Right ventricle myocardium inferior (tissue), 1 donor: ENCODE results near the gene NCAPD2. TPM values are rescaled to one million over a fixed set of nuclear protein-coding genes. Genes with fewer than 3 reads are reported as not detected.
"Not testable (repeated sequence)": the region's sequence is repeated elsewhere in the genome, so short reads cannot be mapped to it uniquely, and the experiment has no call there.

Source experiments
- ATAC-seq: fragments of 200-7000 bp; cut with Tn5 transposase; one replicate; pipeline ENCODE4 v1.9.1; 2020; ENCODE audit warnings: mild to moderate bottlenecking, moderate library complexity
- DNase-seq: peaks from one replicate; pipeline ENCODE4 v3.0.0; 2021; ENCODE audit errors: missing footprints
- intact Hi-C: fragments of 100-400 bp; cut with DNase I; formaldehyde crosslinking; loops from one replicate; pipeline ENCODE4 v1.11.0; 2022
- total RNA-seq: library from RNA; stranded (reverse); fragmentation: NEBNext Ultra II Directional; extraction: Animal tissue kit (Norgen Biotek cat#: 25700); gene quantifications from one replicate; pipeline ENCODE4 v1.2.1, GENCODE V29; 2021
- donor health status: DM: no; HTN: yes; CAD: no; lungs with severe emphysema.

NCAPD2 gene
- total RNA-seq, 1 donor from 2014 or later, result 11.6 TPM

DNA sequence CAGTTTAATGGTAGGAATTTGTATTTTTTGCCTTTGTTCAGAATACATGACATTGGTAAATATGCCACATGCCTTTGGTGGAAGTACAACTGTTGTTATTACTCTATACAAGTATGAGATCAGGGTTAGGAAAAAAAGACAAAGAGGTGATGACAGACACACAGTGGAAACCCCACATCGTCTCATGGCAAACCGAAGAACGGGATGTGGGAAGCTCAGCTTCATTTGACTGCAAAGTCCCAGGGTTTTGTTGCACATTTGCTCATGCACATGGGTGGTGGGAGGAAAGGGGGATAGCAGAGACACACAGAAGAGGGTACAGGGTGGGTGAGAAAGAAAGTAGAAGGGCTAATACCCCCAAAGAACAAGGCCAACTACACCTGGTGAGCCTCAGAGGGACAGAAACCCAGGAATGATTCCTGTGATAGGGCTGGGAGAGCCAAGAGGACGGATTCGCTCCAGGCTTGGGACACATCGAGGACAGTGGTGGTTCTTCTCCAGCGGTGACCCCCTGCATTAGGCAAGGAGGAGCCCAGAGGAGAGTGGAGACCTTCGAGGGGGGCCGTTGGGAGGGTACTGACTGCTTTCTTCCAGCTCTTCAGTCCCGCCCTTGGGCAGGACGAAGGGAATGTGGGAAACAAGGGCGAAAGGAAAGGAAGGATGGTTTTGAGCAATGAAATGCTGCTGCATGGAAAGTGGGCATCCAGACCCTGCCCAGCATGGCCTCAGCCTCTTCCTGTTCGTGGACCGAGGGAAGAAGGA lies 31.5 kb upstream of the NCAPD2 start:
- intact Hi-C loops, result no loop called here
- ATAC-seq (no peak), DNase-seq (no peak)

DNA sequence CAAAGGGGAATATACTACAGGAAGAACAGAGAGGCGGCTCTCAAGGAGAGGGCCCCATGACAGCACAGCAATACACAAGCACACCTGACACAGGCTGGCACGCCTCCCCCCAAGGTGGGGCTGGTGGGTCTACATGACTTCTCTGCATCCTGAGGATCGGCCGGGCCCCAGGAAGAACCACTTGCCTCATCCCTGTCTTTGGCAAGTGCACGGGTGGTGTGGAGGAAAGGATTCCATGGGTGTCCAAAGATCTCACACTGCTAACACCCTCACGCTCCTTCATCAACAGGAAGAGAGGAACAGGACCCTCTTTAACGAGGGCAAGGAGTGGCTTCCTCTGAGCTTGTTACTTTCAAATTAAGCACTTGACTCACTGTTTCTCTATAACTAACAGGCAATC lies 30.7 kb upstream of the NCAPD2 start:
- DNase-seq (no peak), ATAC-seq (no peak)
- intact Hi-C loops, result no loop called here

DNA sequence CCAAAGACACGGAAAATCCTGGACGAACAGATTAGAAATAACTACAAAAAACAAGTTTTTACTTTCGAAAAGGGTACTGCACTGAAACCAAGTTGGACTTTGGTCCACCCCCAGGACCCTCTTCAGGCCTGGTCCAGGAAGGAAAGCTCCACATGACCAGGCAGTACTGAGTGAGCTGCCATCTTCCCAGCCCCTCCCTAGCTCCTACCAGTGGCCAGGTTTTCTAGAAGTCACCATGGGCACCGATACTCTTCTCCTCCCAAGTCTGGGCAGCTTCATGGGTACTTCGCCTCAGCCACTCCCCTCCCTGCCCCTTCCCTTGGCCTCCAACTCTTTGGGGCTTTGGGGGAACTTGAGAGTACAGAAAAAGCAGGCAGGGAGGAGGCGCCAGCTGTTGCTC lies 30.0 kb upstream of the NCAPD2 start:
- ATAC-seq (no peak), DNase-seq (no peak)
- intact Hi-C loops, result no loop called here

DNA sequence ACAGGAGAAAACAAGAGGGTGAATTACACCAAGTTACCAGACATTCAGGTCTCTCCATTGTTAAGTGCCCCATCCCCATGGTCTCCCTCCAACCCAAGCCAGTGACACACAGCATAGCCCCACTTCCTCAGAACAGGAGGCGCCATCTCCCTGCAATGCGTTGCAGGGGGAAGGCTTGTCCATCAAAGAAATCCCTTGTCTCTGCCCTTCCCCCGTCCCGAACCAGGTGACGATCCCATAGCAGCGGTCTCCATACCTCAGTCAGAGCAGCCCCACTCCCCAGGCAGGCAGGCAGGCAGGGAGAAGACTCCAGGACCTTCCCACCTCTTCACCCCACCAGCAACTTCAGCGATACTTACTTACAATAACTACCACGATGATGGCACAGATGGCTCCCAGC lies 29.4 kb upstream of the NCAPD2 start:
- DNase-seq (no peak), ATAC-seq (no peak)
- intact Hi-C loops, result no loop called here

DNA sequence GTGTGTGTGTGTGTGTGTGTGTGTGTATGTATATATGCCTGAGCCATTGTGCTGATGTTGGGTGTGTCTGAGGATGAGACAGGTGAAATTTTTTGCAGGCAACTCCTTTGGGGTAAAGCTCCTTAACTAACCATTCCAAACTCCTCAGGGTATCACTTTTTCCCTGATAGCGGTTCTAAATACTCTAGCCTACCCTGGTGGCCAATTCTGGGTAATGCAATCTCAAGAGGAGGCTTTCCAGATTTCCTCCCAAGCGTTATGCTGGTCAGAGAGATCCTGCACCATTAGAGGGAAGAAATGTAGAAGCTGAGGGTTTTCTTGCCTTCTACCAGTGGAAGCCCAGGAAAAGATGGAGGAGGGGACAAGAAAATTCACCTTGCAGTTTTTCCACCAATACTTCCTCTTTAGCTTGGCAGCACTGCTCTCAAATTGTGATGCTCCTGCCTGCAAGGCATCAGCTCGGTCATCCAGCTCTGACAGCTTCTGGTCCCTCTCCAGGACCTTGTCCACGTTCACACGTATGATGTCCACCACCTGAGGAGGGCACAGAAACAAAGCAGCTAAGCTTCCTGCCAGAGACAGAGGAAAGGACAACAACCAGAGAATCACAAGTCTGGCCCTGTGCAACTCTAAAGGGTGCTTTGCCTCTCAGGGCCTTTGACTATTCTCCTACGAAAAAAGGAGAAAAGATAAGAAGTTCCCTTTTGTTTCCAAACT lies 28.3 kb upstream of the NCAPD2 start:
- intact Hi-C loops, result loop anchor here (1.0 kb wide), 1 partner anchor 42 kb away; no protein-coding TSS in a partner anchor
- DNase-seq (no peak), ATAC-seq (no peak)

DNA sequence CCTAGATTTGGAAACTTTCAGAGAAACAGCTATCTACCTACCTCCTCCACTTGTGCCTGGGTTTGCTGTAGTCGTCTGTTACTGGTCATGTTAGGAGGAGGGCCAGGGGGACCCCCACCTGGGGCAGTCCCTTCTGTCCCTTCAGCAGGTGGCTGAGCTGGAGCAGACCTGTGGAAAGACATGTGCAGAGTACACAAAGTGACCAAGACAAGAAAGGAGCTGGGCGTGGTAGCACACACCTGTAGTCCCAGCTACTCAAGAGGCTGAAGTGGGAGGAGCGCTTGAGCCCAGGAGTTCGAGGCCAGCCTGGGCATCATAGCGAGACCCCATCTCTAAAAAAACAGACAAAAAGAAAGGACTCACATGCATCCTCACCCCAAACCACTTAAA lies 27.7 kb upstream of the NCAPD2 start:
- intact Hi-C loops, result no loop called here
- ATAC-seq, result no peak
- DNase-seq, result no peak

DNA sequence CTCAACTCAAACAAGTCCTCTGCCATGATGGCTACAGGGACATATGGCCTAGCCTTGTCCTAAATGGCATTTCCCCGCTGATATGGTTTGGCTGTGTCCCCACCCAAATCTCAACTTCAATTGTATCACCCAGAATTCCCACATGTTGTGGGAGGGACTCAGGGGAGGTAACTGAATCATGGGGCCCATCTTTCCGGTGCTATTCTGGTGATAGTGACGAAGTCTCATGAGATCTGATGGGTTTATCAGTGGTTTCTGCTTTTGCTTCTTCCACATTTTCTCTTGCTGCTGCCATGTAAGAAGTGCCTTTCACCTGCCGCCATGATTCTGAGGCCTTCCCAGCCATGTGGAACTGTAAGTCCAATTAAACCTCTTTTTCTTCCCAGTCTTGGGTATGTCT lies 27.2 kb upstream of the NCAPD2 start:
- DNase-seq, intact Hi-C loops, ATAC-seq: not testable (repeated sequence)

DNA sequence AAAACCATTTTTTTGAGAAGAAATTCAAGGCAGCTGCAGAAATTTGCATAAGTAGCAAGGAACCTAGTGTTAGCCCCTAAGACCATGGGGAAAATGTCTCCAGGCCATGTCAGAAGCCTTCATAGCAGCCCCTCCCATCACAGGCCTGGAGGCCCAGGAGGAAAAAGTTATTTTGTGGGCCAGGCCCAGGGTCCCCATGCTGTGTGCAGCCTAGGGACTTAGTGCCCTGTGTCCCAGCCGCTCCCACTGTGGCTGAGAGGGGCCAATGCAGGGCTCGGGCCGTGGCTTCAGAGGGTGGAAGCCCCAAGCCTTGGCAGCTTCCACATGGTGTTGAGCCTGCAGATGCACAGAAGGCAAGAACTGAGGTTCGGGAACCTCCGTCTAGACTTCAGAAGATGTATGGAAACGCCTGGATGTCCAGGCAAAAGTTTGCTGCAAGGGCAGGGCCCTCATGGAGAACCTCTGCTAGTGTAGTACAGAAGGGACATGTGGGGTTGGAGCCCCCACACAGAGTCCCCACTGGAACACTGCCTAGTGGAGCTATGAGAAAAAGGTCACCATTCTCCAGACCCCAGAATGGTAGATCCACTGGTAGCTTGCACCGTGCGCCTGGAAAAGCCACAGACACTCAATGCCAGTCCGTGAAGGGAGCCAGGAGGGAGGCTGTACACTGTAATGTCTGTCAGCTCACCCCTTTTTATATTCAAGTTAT lies 26.2 kb upstream of the NCAPD2 start:
- DNase-seq, ATAC-seq, intact Hi-C loops: not testable (repeated sequence)

DNA sequence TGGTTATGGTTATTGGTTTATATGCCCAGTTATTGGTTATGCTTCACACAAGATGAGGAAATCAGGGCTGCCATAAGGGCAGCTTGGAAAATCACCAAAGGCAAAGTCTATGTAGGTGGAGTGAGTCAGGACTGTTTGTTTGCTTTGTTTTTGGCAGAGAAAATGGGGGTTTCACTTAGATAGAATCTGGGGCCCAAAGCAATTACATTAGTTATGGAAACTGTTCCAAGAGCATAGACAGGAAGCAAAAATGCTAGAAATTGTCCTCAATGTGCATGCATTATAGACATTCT lies 25.7 kb upstream of the NCAPD2 start:
- intact Hi-C loops, result no loop called here
- ATAC-seq (no peak), DNase-seq (no peak)

DNA sequence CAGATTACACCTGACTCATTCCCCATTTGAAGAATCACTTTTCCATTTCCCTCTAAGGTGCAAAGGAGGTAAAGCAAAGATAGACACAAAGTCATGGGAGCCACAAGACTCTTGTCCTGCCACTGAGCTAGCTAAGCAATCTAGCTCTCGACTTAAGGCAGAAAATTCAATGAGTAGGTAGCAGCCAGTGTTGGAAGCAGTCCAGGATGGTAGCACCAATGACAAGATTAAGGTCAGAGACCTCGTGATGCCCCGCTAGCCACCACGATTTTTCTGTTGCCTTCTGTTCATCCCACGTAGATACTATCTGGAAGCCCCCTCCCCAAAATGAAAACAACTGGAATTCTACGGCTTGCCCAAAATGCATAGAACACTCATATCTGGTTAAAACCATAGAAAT lies 24.8 kb upstream of the NCAPD2 start:
- intact Hi-C loops, result no loop called here
- ATAC-seq, result no peak
- no peak for DNase-seq

DNA sequence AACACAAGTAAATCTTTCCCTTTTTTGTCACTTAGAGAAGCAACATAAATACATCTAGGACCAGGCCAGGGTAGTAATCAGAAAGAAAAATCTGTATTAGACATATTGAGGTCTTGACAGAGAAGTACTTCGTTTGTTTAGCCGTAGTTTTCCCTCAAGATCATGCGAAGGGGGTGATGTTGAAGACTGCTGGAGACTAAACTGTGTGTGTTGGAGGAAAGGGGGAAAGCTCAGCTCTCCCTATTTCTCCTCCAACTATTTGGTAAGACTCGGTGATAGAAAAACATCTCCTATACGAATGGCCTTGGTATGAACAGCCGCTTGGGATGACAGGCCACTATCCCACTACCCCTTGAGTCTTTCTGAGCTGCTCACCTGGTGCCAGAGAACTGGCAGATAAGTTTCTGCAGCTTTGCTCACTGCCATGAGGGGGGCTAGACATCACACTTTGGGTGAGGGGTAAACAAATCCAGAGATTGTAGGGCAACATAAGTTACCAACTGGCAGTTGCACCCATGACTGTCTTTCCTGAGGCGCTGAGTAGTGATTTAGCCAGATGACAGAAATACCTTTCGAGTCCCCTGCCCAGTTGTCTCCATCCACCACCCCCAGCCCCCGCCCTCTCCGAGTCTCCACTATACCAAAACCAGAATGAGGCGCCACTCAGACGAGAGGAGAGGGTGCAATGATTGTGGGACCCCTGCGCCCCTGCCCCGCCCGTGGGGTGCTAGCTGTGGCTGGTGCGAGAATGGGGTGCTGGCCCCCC lies 24.1 kb upstream of the NCAPD2 start:
- DNase-seq (no peak), ATAC-seq (no peak)
- intact Hi-C loops, result loop anchor here (1.0 to 5.0 kb wide), 4 partner anchors 17 to 132 kb away; partner anchors contain the start of genes MRPL51 and TAPBPL

DNA sequence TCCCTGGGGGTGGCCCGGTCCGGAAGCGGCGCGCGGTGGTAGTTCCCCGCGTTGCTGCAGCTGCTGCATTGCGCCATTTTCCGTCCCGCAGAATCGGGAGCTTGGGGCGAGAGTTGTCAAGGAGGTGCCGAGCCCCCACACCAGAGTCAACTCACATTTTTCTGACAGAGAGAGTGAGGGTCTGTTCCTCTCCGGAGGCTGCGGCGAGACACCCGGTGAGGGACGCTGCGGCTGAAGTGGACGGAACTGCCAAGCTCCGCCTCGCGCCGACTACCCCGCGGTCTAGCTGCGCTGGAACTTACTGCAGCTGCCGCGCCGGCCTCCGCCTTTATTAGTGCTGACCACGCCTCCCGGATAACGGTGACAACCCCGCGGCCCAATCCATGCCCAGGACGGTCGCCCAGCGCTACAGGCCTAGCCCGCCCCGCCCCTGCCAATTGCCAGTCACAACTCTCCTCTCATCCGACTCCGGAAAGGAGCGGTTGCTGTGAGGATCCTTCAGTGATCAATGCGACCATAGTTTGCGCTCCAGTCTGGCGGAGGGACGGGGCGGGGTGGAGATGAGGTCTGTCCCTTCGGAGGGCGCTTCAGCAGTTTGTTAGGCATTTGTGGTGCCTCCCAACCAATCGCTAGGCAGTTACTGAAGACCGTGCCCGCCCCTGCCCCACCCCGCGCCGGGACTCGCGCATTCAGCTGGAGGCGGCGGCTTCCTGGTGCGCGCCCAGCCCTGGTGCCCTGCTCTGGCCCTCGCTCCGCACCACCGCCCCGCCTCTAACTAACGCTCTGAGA lies 23.3 kb upstream of the NCAPD2 start, which contains the start of gene VAMP1:
VAMP1 (minus strand) TSS at position 303 of the 789 bp plus-strand sequence; CDS start at position 157, 146 bp downstream.
- ATAC-seq, result peak; percentile 97
- intact Hi-C loops, result loop anchor here (1.0 to 5.0 kb wide), 5 partner anchors 18 to 147 kb away; partner anchors contain the start of genes MRPL51 and TAPBPL
- peak; percentile 99 for DNase-seq

DNA sequence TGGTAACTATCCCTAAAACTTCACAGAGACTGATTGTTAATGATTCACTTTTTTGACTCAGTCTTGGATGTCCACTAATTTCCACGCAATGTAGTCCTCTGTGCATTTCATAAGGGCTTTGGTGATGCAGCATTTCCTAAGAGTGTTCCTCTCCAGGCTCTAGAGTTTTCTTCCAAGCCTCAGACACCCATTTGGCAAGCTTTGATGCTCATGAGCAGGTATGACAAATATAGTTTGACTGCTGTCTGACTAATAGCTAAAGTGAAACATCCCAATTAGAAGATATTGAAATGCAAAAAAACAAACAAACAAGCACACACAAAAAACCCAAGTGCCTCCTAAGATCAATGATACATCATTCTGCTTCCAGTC lies 21.9 kb upstream of the NCAPD2 start:
- ATAC-seq (no peak), DNase-seq (no peak)
- intact Hi-C loops, result loop anchor here (1.0 to 5.0 kb wide), 3 partner anchors 19 to 149 kb away; partner anchors contain the start of gene TAPBPL

DNA sequence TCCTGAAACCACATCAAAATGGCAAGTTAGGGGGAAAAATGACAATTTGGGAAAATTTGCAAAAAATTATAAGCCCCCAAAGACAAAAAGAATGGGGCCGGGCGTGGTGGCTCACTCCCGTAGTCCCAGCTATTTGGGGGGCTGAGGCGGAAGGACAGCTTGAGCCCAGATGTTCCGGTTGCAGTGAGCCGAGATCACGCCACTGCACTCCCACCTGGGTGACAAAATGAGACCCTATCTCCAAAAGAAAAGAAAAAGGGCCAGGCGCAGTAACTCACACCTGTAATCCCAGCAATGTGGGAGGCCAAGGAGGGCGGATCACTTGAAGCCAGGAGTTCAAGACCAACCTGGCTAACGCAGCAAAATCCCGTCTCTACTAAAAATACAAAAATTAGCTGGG lies 21.4 kb upstream of the NCAPD2 start:
- no peak for ATAC-seq
- intact Hi-C loops, result loop anchor here (5.0 kb wide), 1 partner anchor 135 kb away; no protein-coding TSS in a partner anchor
- no peak for DNase-seq

DNA sequence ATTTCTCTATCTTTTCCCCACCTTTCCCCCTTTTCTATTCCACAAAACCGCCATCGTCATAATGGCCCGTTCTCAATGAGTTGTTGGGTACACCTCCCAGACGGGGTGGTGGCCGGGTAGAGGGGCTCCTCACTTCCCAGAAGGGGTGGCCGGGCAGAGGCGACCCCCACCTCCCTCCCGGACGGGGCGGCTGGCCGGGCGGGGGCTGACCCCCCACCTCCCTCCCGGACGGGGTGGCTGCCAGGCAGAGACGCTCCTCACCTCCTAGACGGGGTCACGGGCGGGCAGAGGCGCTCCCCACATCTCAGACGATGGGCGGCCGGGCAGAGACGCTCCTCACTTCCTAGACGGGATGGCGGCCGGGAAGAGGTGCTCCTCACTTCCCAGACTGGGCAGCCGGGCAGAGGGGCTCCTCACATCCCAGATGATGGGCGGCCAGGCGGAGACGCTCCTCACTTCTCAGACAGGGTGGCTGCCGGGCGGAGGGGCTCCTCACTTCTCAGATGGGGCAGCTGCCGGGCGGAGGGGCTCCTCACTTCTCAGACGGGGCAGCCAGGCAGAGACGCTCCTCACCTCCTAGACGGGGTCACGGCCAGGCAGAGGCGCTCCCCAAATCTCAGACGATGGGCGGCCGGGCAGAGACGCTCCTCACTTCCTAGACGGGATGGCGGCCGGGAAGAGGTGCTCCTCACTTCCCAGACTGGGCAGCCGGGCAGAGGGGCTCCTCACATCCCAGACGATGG lies 18.5 kb upstream of the NCAPD2 start:
- intact Hi-C loops, DNase-seq: not testable (repeated sequence)

DNA sequence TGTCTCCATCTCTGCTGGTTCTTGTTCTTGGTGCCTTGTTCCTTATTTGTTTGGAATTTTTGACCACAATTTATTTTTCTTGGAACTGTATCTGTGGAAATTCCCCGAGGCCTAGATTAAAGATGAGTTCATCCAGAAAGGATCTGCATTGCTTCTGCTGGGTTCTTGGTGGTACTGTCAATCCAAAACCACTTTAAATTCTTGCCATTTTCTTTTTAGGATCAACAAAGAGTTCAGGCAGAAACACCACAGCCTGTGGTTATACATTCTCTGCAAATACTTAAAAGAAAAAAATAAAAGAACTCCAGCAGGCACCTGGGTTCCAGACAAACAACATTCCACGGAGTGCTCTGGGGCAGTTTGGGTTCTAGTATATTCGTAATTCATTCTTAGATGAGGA lies 17.4 kb upstream of the NCAPD2 start:
- intact Hi-C loops, result no loop called here
- ATAC-seq (no peak), DNase-seq (no peak)

More for the DNA sequence above, 18.5 kb upstream of the NCAPD2 start:
- not testable (repeated sequence) for ATAC-seq

DNA sequence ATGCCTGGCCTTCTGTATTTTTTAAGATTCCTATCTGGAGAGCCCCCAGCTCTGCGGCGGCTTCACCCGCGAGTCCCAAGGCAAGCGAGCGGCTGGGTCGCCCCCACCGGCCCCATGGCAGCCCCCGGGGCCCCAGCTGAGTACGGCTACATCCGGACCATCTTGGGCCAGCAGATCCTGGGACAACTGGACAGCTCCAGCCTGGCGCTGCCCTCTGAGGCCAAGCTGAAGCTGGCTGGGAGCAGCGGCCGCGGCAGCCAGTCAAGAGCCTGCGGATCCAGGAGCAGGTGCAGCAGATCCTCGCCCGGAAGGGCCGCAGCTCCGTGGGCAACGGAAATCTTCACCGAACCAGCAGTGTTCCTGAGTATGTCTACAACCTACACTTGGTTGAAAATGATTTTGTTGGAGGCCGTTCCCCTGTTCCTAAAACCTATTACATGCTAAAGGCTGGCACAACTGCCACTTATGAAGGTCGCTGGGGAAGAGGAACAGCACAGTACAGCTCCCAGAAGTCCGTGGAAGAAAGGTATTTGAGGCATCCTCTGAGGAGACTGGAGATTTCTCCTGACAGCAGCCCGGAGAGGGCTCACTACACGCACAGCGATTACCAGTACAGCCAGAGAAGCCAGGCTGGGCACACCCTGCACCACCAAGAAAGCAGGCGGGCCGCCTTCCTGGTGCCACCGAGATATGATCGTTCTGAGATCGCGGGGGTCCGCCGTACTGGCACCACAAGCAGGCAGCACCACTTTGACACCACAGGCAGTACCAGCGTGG lies 16.1 kb upstream of the NCAPD2 start:
- intact Hi-C loops, DNase-seq: not testable (repeated sequence)
- ATAC-seq, result peak; percentile 42
